NCI-H2029 treated with DMSO at 0.1 percent for 48 hours (cell line): ENCODE measurements around the gene MYH3.

ENCODE experiments used
- DNase-seq: peaks from one replicate; lab custom pipeline; 2025; lab: John Stamatoyannopoulos, UW

MYH3 gene

GRCh38 chr17:10613775-10614513 is 43.2 kb downstream of the MYH3 start:
- DNase-seq = no peak

DNA sequence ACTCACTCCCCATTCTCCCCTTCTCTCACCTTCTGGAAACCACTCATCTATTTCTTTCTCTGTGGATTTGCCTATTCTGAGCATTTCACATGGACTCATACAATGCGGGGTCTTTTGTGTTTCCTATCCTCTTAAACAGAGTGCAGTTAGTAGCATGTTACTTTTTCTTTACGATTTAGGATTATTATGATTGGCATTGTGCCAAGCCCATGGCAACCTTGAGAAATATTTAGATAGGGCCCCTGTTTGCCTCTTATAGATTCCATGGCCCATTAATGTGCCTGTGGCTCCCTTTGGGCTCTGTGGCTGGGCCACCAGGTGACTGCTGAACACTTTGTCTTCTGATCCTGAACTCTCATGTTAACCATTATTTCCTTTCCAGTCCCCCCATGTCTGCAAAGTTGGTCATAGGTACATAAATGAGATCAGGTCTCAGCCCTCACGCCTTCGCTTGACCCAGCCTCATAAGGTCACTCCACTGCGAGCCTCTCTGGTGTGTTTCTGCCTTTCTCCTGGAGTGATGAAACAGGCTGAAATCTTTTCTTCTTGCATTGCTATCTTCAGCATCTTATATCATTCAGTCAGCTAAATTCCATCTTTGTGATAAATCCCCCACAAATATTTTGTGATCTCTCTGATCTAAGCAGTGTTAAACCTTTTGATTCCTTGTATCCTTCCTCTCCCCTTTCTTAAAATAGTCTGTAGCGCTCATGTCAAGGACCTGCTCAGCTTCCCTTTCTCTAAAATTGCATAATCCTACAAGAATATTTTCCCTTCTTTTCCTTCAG is 44.0 kb downstream of the MYH3 start:
- DNase-seq = no peak

- no peak for DNase-seq
These were observed 46.2 kb downstream of the MYH3 start for GRCh38 chr17:10610884-10611283.

DNA sequence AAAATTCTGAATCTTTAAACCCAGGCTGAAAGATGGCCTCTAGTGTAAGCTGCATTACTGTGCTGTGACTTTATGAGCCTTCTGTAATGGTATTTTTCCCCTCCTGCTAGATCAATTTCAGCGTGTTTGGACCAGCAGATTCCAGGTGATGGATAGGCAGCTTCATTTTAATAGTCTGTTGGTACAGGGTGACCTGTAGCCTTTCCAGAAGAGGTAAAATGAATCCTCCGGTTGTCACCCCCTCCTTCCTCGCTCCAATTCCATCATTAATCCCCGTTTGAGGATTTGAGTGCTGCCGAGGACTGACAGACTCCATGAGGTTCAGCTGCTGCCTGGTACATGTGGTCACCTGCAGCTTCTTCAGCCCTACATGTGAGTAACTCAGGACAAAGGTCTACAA is 48.9 kb downstream of the MYH3 start:
- no peak for DNase-seq

GRCh38 chr17:10606110-10606509 is 51.0 kb downstream of the MYH3 start:
- no peak for DNase-seq

- no peak for DNase-seq
These were observed 51.8 kb downstream of the MYH3 start for GRCh38 chr17:10605221-10605783.

DNA sequence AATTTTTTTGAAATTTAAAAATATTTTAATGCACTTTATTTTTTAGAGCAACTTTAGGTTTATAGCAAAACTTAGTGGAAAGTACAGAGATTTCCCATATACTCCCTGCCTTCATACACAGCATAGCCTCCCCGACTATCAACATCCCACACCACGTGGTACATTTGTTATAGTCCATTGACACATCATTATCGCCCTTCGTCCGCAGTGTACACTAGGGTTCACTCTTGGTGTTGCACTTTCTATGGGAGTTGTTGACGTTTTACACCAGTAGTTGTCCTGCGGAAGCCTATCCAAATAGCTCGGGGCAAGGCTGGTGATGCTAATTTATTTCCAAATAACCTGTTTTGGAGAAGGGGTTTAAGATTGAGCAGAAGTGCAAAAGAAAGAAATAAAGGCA is 52.6 kb downstream of the MYH3 start:
- DNase-seq = no peak

DNA sequence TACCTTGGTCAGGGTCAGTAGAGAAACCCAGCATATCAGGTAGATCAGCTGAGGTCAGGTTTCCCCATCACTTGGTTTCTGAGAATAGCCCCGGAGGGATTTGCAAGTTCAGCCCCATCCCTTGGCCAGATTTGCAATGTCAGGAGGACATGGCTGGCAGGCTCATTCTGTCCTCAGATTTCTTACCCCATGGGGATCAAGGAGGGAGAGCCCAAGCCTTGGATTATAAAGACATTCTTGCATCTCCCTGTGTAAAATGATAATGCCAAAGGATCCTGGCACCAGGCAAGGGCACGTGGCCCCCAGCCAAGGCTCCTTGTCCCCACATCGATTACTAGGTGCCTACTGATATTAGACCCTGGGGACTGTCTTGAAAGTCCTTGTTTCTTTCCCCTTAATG is 53.2 kb downstream of the MYH3 start:
- DNase-seq = no peak

DNA sequence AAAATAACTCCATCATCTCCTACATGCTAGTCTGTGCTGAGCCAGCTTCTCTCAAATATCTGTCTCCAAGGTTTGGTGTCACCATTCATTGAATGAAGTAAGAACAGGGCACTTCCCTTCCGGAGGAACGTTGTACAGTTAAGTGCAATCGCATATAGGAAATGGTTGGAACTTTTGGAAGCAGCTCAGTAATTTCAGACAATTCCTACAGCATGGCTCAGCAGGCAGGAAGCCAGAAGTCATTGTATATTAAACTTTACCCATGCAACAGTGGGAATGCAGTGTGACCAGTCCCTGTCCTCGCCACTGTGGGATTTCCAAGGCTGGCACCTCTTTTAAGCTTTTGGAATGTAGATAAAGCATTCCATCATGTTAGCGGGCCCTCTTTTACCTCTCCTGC is 56.5 kb downstream of the MYH3 start:
- DNase-seq = no peak

- no peak for DNase-seq
These were observed 58.5 kb downstream of the MYH3 start for GRCh38 chr17:10598621-10599020.

GRCh38 chr17:10589553-10590145 is 67.5 kb downstream of the MYH3 start:
- no peak for DNase-seq

GRCh38 chr17:10585529-10585928 is 71.6 kb downstream of the MYH3 start:
- no peak for DNase-seq

DNA sequence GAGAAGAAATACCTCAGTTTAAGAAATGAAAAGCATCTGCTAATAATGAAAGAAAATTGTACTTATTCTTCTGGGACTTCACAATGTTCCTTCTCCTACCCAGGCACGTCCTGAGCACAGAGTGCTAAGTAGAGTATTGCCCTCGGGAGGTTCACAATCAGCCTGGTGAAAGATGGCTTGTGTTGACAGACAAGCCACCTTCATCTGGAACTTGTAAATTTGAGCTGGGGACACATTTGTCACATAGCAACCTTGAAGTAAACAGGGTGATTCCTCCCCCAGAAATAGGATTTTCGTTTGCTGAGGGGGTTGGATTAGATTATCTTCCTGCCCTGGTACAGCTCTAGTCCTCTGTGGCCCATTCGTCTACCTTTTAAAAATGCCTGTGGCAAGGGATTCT is 73.3 kb downstream of the MYH3 start:
- DNase-seq = no peak

- no peak for DNase-seq
These were observed 77.8 kb downstream of the MYH3 start for GRCh38 chr17:10579270-10579669.
